Measurements from ENCODE around the gene OR4D6.
A peak's percentile ranks its signal among the peaks of the same experiment; 100 is the strongest.

Gene OR4D6

GRCh38 chr11:59418156-59418555, 38.6 kb upstream of the OR4D6 start:
- H3K27ac ChIP-seq (ENCODE audit: poor library complexity, severe bottlenecking), result no peak overlapping the region
- ATAC-seq (ENCODE audit: low read depth), result no peak

GRCh38 chr11:59423835-59424234, 32.9 kb upstream of the OR4D6 start:
- Histone ChIP-seq H3K27ac (ENCODE audit: poor library complexity, severe bottlenecking) (no peak overlapping the region), H3K4me1 (ENCODE audit: insufficient read depth, poor library complexity, severe bottlenecking) (no peaks in the 10 kb centered on the region), H3K36me3 (ENCODE audit: low read depth) (no peaks in the 10 kb centered on the region), H3K27me3 (ENCODE audit: insufficient read depth, poor library complexity, severe bottlenecking) (no peaks in the 10 kb centered on the region), H3K4me3 (ENCODE audit: severe bottlenecking) (no peak overlapping the region), H3K9me3 (ENCODE audit: severe bottlenecking) (no peaks in the 10 kb centered on the region)
- DNase-seq (ENCODE audit: low spot score), result no peak
- no peak for ATAC-seq (ENCODE audit: low read depth)
- TF ChIP-seq CTCF (IDR thresholded peaks at IDR 0.05; ENCODE audit: poor library complexity, severe bottlenecking), result no peak

More at GRCh38 chr11:59418156-59418555, 38.6 kb upstream of the OR4D6 start:
- no peaks in the 10 kb centered on the region for H3K4me1 ChIP-seq (ENCODE audit: insufficient read depth, poor library complexity, severe bottlenecking)
- TF ChIP-seq CTCF (IDR thresholded peaks at IDR 0.05; ENCODE audit: poor library complexity, severe bottlenecking), result no peak
- no peak overlapping the region for H3K4me3 ChIP-seq (ENCODE audit: severe bottlenecking)
- no peaks in the 10 kb centered on the region for H3K27me3 ChIP-seq (ENCODE audit: insufficient read depth, poor library complexity, severe bottlenecking)
- no peaks in the 10 kb centered on the region for H3K9me3 ChIP-seq (ENCODE audit: severe bottlenecking)
- no peak for DNase-seq (ENCODE audit: low spot score)
- H3K36me3 ChIP-seq (ENCODE audit: low read depth), result no peaks in the 10 kb centered on the region

GRCh38 chr11:59425131-59425530, 31.6 kb upstream of the OR4D6 start:
- no peaks in the 10 kb centered on the region for H3K36me3 ChIP-seq (ENCODE audit: low read depth)
- DNase-seq (ENCODE audit: low spot score) (no peak), ATAC-seq (ENCODE audit: low read depth) (no peak)
- no peaks in the 10 kb centered on the region for H3K4me1 ChIP-seq (ENCODE audit: insufficient read depth, poor library complexity, severe bottlenecking)
- no peaks in the 10 kb centered on the region for H3K9me3 ChIP-seq (ENCODE audit: severe bottlenecking)
- no peak overlapping the region for H3K27ac ChIP-seq (ENCODE audit: poor library complexity, severe bottlenecking)
- TF ChIP-seq CTCF (IDR thresholded peaks at IDR 0.05; ENCODE audit: poor library complexity, severe bottlenecking), result no peak
- no peaks in the 10 kb centered on the region for H3K27me3 ChIP-seq (ENCODE audit: insufficient read depth, poor library complexity, severe bottlenecking)
- no peak overlapping the region for H3K4me3 ChIP-seq (ENCODE audit: severe bottlenecking)

GRCh38 chr11:59426361-59427067, 30.2 kb upstream of the OR4D6 start, which contains the start of gene OR5A2:
Gene OR5A2 (minus strand): TSS chr11:59426413. CDS start chr11:59422953, 3,460 bp downstream.
- ATAC-seq (ENCODE audit: low read depth), result no peak
- Histone ChIP-seq H3K27me3 (ENCODE audit: insufficient read depth, poor library complexity, severe bottlenecking) (no peaks in the 10 kb centered on the region), H3K4me1 (ENCODE audit: insufficient read depth, poor library complexity, severe bottlenecking) (no peaks in the 10 kb centered on the region), H3K4me3 (ENCODE audit: severe bottlenecking) (no peak within 1 kb of the TSS), H3K9me3 (ENCODE audit: severe bottlenecking) (no peaks in the 10 kb centered on the region), H3K27ac (ENCODE audit: poor library complexity, severe bottlenecking) (no peak within 1 kb of the TSS), H3K36me3 (ENCODE audit: low read depth) (no peaks in the 10 kb centered on the region)
- no peak for TF ChIP-seq CTCF (IDR thresholded peaks at IDR 0.05; ENCODE audit: poor library complexity, severe bottlenecking)
- no peak for DNase-seq (ENCODE audit: low spot score)

GRCh38 chr11:59427068-59427382, 29.7 kb upstream of the OR4D6 start:
- DNase-seq (ENCODE audit: low spot score), result no peak
- no peak for TF ChIP-seq CTCF (IDR thresholded peaks at IDR 0.05; ENCODE audit: poor library complexity, severe bottlenecking)
- H3K27ac ChIP-seq (ENCODE audit: poor library complexity, severe bottlenecking), result no peak overlapping the region
- H3K27me3 ChIP-seq (ENCODE audit: insufficient read depth, poor library complexity, severe bottlenecking), result no peaks in the 10 kb centered on the region
- no peaks in the 10 kb centered on the region for H3K4me1 ChIP-seq (ENCODE audit: insufficient read depth, poor library complexity, severe bottlenecking)
- H3K9me3 ChIP-seq (ENCODE audit: severe bottlenecking), result no peaks in the 10 kb centered on the region
- ATAC-seq (ENCODE audit: low read depth), result peak; percentile 52; the same call in 1 of the 3 replicates
- no peaks in the 10 kb centered on the region for H3K36me3 ChIP-seq (ENCODE audit: low read depth)
- H3K4me3 ChIP-seq (ENCODE audit: severe bottlenecking), result no peak overlapping the region

Data from RWPE2 (cell line).